GM23338 (cell line): Measurements from ENCODE around the gene PAPPA. TPM values are rescaled to one million over a fixed set of nuclear protein-coding genes. Genes with fewer than 3 reads are reported as not detected.

Source experiments
- ATAC-seq: fragments of 200-7000 bp; cut with Tn5 transposase; 3 replicates; pipeline ENCODE4 v1.9.1; 2020
- DNase-seq: peaks from one replicate; pipeline ENCODE4 v3.0.0-alpha.2; 2015; ENCODE audit warnings: low spot score
- H2AFZ ChIP-seq: fragments of 200-600 bp; sonication (generic); 2 replicates; pipeline ENCODE4 v1.8.0; 2016; ENCODE audit warnings: antibody characterized with exemption, mild to moderate bottlenecking, moderate library complexity
- H3F3A ChIP-seq: fragments of 200-600 bp; sonication (generic); replicated peaks from 2 replicates; pipeline ENCODE4 v1.8.0; 2017; ENCODE audit warnings: antibody characterized with exemption, mixed run types, low read depth
- H3K27ac ChIP-seq: fragments of 200-600 bp; sonication (generic); 2 replicates; pipeline ENCODE4 v1.6.1; 2016; ENCODE audit warnings: low read depth
- H3K27me3 ChIP-seq: fragments of 200-600 bp; sonication (generic); 2 replicates; pipeline ENCODE4 v1.8.0; 2016; ENCODE audit warnings: mild to moderate bottlenecking, mixed run types, moderate library complexity; ENCODE audit not compliant: insufficient read depth
- H3K36me3 ChIP-seq: fragments of 200-600 bp; sonication (generic); 2 replicates; pipeline ENCODE4 v1.8.0; 2016; ENCODE audit warnings: mild to moderate bottlenecking; ENCODE audit not compliant: insufficient read depth
- H3K4me1 ChIP-seq: fragments of 200-600 bp; sonication (generic); 2 replicates; pipeline ENCODE4 v1.8.0; 2016; ENCODE audit warnings: mild to moderate bottlenecking, moderate library complexity; ENCODE audit not compliant: insufficient read depth
- H3K4me2 ChIP-seq: fragments of 200-600 bp; sonication (generic); 2 replicates; pipeline ENCODE4 v1.7.1; 2017; ENCODE audit warnings: mixed run types
- H3K4me3 ChIP-seq: fragments of 200-600 bp; sonication (generic); 2 replicates; pipeline ENCODE4 v1.6.1; 2016; ENCODE audit warnings: mixed run types
- H3K79me2 ChIP-seq: fragments of 200-600 bp; sonication (generic); replicated peaks from 2 replicates; pipeline ENCODE4 v1.8.0; 2017; ENCODE audit warnings: mild to moderate bottlenecking; ENCODE audit not compliant: insufficient read depth
- H3K9me2 ChIP-seq: fragments of 200-600 bp; sonication (generic); 2 replicates; pipeline ENCODE4 v1.8.0; 2017; ENCODE audit not compliant: insufficient read depth
- H4K20me1 ChIP-seq: fragments of 200-600 bp; sonication (generic); replicated peaks from 2 replicates; pipeline ENCODE4 v1.8.0; 2017; ENCODE audit warnings: mild to moderate bottlenecking; ENCODE audit not compliant: insufficient read depth
- H3K27ac Mint-ChIP-seq: 2 replicates; pipeline ENCODE4 v1.8.0; 2020; ENCODE audit warnings: inconsistent platforms, mild to moderate bottlenecking, moderate library complexity, mixed read lengths
- H3K27me3 Mint-ChIP-seq: 3 replicates; pipeline ENCODE4 v1.8.0; 2022; ENCODE audit warnings: low read depth, mild to moderate bottlenecking, moderate library complexity, mixed read lengths, inconsistent platforms; ENCODE audit not compliant: insufficient read depth, poor library complexity
- H3K36me3 Mint-ChIP-seq: 3 replicates; pipeline ENCODE4 v1.8.0; 2021; ENCODE audit warnings: low read depth, mild to moderate bottlenecking, inconsistent platforms, moderate library complexity, mixed read lengths
- H3K4me1 Mint-ChIP-seq: 3 replicates; pipeline ENCODE4 v1.8.0; 2020; ENCODE audit warnings: mild to moderate bottlenecking, inconsistent platforms, mixed read lengths
- H3K4me3 Mint-ChIP-seq: 3 replicates; pipeline ENCODE4 v1.8.0; 2021; ENCODE audit warnings: moderate library complexity, mild to moderate bottlenecking, inconsistent platforms, mixed read lengths
- H3K9me3 Mint-ChIP-seq: 3 replicates; pipeline ENCODE4 v1.8.0; 2020; ENCODE audit warnings: moderate library complexity, mild to moderate bottlenecking, inconsistent platforms, mixed read lengths
- CREB1 ChIP-seq: fragments of 250-450 bp; sonication (Bioruptor Pico); IDR thresholded peaks from 2 replicates; pipeline ENCODE4 v1.5.0; 2020; ENCODE audit warnings: low read depth, mild to moderate bottlenecking, moderate library complexity
- EZH2 ChIP-seq: fragments of 200-600 bp; sonication (generic); IDR thresholded peaks from one replicate; pipeline ENCODE4 v1.8.0; 2017; ENCODE audit warnings: antibody characterized with exemption, mild to moderate bottlenecking, low read depth; ENCODE audit not compliant: unreplicated experiment
- JUNB ChIP-seq: IDR thresholded peaks from one replicate; pipeline ENCODE4 v1.6.1; 2016; ENCODE audit warnings: antibody characterized with exemption; ENCODE audit not compliant: unreplicated experiment
- NANOG ChIP-seq: IDR thresholded peaks from 2 replicates; pipeline ENCODE4 v1.6.1; 2016; ENCODE audit warnings: antibody characterized with exemption, borderline replicate concordance
- POLR2AphosphoS5 ChIP-seq: IDR thresholded peaks from 2 replicates; pipeline ENCODE4 v1.6.1; 2016; ENCODE audit warnings: antibody characterized with exemption, low read depth
- ZNF114 ChIP-seq: fragments of 250-450 bp; sonication (Bioruptor Pico); IDR thresholded peaks from 2 replicates; pipeline ENCODE4 v1.5.0; 2020; ENCODE audit warnings: mild to moderate bottlenecking, moderate library complexity
- ZNF331 ChIP-seq: fragments of 250-450 bp; sonication (Bioruptor Pico); IDR thresholded peaks from 2 replicates; pipeline ENCODE4 v1.5.0; 2020; ENCODE audit warnings: low read depth, mild to moderate bottlenecking, moderate library complexity
- ZNF462 ChIP-seq: fragments of 250-450 bp; sonication (Bioruptor Pico); IDR thresholded peaks from 2 replicates; pipeline ENCODE4 v1.5.0; 2020; ENCODE audit warnings: mild to moderate bottlenecking, moderate library complexity
- polyA plus RNA-seq: library from polyadenylated mRNA; unstranded; fragments of >200 nt; fragmentation: Nextera tagmentation; extraction: Ambion mirVana; gene quantifications from 2 replicates; pipeline ENCODE4 v1.2.1, GENCODE V29; 2016
- total RNA-seq: library from RNA; depleted of rRNA; stranded (reverse); fragments of >200 nt; shearing (Covaris generic); gene quantifications from 2 replicates; pipeline ENCODE4 v1.2.3, GENCODE V29; 2014
- TF ChIP-seq, protein P1 (sequence below): IDR thresholded peaks from 2 replicates; pipeline ENCODE4 v1.6.1; 2016; ENCODE audit warnings: antibody characterized with exemption
- TF ChIP-seq, protein P2 (sequence below): IDR thresholded peaks from one replicate; pipeline ENCODE4 v1.6.1; 2018; ENCODE audit warnings: antibody characterized with exemption; ENCODE audit not compliant: unreplicated experiment

The PAPPA gene
- total and polyA plus RNA-seq, 2 experiments from 2014 or later: 0.38 to 0.66 TPM

GRCh38 chr9:116411506-116411905 is 257.9 kb downstream of the PAPPA start (continued):
- TF ChIP-seq ZNF462 (CRISPR knock-in tag) (no peak), ZNF114 (CRISPR knock-in tag) (no peak), CREB1 (no peak), JUNB (no peak), NANOG (no peak), ZNF331 (CRISPR knock-in tag) (no peak)
- TF ChIP-seq, protein P1, sequence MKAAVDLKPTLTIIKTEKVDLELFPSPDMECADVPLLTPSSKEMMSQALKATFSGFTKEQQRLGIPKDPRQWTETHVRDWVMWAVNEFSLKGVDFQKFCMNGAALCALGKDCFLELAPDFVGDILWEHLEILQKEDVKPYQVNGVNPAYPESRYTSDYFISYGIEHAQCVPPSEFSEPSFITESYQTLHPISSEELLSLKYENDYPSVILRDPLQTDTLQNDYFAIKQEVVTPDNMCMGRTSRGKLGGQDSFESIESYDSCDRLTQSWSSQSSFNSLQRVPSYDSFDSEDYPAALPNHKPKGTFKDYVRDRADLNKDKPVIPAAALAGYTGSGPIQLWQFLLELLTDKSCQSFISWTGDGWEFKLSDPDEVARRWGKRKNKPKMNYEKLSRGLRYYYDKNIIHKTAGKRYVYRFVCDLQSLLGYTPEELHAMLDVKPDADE: no peak

DNA sequence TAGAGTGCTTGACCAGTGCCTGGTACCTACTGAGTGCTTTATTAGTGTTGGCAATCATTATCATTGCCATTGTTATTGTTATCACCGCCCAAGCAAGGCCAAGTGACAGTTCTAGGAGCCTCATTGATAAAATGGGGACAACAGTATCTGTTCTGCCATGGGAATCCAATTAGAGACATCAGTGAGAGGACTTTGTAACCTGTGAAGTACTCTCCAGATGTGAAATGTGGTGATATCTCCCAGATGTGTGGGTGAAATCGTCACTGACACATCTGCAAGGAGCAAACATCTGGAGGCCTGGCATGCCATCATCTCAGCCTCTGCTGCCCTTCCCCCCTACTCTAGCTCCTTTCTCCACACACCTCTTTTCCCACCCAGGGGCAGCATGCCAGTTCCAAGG is 260.8 kb downstream of the PAPPA start:
- Histone ChIP-seq H3F3A (no peaks in the 10 kb centered on the region), H3K79me2 (no peaks in the 10 kb centered on the region), H3K4me3 (no peak overlapping the region), H3K36me3 (no peaks in the 10 kb centered on the region), H3K4me2 (no peak overlapping the region), H3K27me3 (no peaks in the 10 kb centered on the region), H4K20me1 (0 out of 2 replicates have a peak, but pooled peaks cover 3% of the 10 kb centered on the region), H3K9me2 (no peaks in the 10 kb centered on the region; the same call in none of the 2 replicates), H3K4me1 (no peaks in the 10 kb centered on the region), H2AFZ (no peak overlapping the region), H3K27ac (no peak overlapping the region)
- no peaks in the 10 kb centered on the region for H3K36me3 Mint-ChIP-seq
- no peak overlapping the region for H3K4me3 Mint-ChIP-seq
- H3K9me3 Mint-ChIP-seq: no peaks in the 10 kb centered on the region
- no peak for DNase-seq
- ATAC-seq: no peak
- no peak overlapping the region for H3K27ac Mint-ChIP-seq
- H3K4me1 Mint-ChIP-seq: peaks cover 2% of the 10 kb centered on the region; the same call in 1 of the 3 replicates
- no peaks in the 10 kb centered on the region for H3K27me3 Mint-ChIP-seq
- TF ChIP-seq, protein P2, sequence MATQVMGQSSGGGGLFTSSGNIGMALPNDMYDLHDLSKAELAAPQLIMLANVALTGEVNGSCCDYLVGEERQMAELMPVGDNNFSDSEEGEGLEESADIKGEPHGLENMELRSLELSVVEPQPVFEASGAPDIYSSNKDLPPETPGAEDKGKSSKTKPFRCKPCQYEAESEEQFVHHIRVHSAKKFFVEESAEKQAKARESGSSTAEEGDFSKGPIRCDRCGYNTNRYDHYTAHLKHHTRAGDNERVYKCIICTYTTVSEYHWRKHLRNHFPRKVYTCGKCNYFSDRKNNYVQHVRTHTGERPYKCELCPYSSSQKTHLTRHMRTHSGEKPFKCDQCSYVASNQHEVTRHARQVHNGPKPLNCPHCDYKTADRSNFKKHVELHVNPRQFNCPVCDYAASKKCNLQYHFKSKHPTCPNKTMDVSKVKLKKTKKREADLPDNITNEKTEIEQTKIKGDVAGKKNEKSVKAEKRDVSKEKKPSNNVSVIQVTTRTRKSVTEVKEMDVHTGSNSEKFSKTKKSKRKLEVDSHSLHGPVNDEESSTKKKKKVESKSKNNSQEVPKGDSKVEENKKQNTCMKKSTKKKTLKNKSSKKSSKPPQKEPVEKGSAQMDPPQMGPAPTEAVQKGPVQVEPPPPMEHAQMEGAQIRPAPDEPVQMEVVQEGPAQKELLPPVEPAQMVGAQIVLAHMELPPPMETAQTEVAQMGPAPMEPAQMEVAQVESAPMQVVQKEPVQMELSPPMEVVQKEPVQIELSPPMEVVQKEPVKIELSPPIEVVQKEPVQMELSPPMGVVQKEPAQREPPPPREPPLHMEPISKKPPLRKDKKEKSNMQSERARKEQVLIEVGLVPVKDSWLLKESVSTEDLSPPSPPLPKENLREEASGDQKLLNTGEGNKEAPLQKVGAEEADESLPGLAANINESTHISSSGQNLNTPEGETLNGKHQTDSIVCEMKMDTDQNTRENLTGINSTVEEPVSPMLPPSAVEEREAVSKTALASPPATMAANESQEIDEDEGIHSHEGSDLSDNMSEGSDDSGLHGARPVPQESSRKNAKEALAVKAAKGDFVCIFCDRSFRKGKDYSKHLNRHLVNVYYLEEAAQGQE: no peak
- no peak for TF ChIP-seq POLR2AphosphoS5
- TF ChIP-seq EZH2: no peak
